Neural crest cell (in vitro differentiated cells): ENCODE results near the gene CEP44. TPM values are rescaled to one million over a fixed set of nuclear protein-coding genes. Genes with fewer than 3 reads are reported as not detected.

Experiments
- DNase-seq: peaks from one replicate; pipeline ENCODE4 v3.0.0; 2021; ENCODE audit warnings: low read depth, mixed read lengths, low spot score
- H3K27ac Mint-ChIP-seq: one replicate; pipeline ENCODE4 v1.8.0; 2021; ENCODE audit warnings: mild to moderate bottlenecking, mixed read lengths; ENCODE audit not compliant: unreplicated experiment
- H3K27me3 Mint-ChIP-seq: 2 replicates; pipeline ENCODE4 v1.8.0; 2021; ENCODE audit warnings: low read depth, mild to moderate bottlenecking, mixed read lengths
- H3K36me3 Mint-ChIP-seq: 2 replicates; pipeline ENCODE4 v1.8.0; 2021; ENCODE audit warnings: low read depth, mild to moderate bottlenecking, mixed read lengths
- H3K4me1 Mint-ChIP-seq: 2 replicates; pipeline ENCODE4 v1.8.0; 2021; ENCODE audit warnings: mixed read lengths
- H3K4me3 Mint-ChIP-seq: one replicate; pipeline ENCODE4 v1.8.0; 2021; ENCODE audit warnings: mild to moderate bottlenecking, mixed read lengths
- H3K9me3 Mint-ChIP-seq: 2 replicates; pipeline ENCODE4 v1.8.0; 2021; ENCODE audit warnings: mixed read lengths
- CTCF ChIP-seq: fragments of 200-600 bp; sonication (generic); conservative IDR thresholded peaks from 2 replicates; pipeline ENCODE4 v1.5.0; 2021; ENCODE audit warnings: antibody characterized with exemption, mild to moderate bottlenecking
- total RNA-seq: library from RNA; stranded (reverse); gene quantifications from 2 replicates; pipeline ENCODE4 v1.2.1, GENCODE V29; 2021

The CEP44 gene
- total RNA-seq, 1 donor from 2014 or later, result 19.8 TPM

- peaks cover 2% of the 10 kb centered on the region for H3K9me3 Mint-ChIP-seq
- no peak overlapping the region for H3K27ac Mint-ChIP-seq
- H3K36me3 Mint-ChIP-seq, result no peaks in the 10 kb centered on the region
- no peak for DNase-seq
- H3K27me3 Mint-ChIP-seq, result no peaks in the 10 kb centered on the region
- H3K4me3 Mint-ChIP-seq, result peak overlapping the region; percentile 31
- TF ChIP-seq CTCF, result no peak
- peaks cover 22% of the 10 kb centered on the region for H3K4me1 Mint-ChIP-seq
Observed at GRCh38 chr4:174279433-174280155, 4.1 kb upstream of the CEP44 start.

- Mint-ChIP-seq H3K27me3 (no peaks in the 10 kb centered on the region), H3K4me1 (peaks cover 34% of the 10 kb centered on the region), H3K36me3 (no peaks in the 10 kb centered on the region), H3K4me3 (peak overlapping the region; percentile 78), H3K27ac (no peak overlapping the region), H3K9me3 (peaks cover 2% of the 10 kb centered on the region)
- DNase-seq, result no peak
- no peak for TF ChIP-seq CTCF
Observed at GRCh38 chr4:174281182-174281737, 2.5 kb upstream of the CEP44 start.

- Mint-ChIP-seq H3K27ac (no peak overlapping the region), H3K4me3 (peak overlapping the region; percentile 100), H3K4me1 (peaks cover 34% of the 10 kb centered on the region), H3K36me3 (no peaks in the 10 kb centered on the region), H3K9me3 (peaks cover 2% of the 10 kb centered on the region), H3K27me3 (no peaks in the 10 kb centered on the region)
- no peak for DNase-seq
- no peak for TF ChIP-seq CTCF
Observed at GRCh38 chr4:174281901-174282300, 1.8 kb upstream of the CEP44 start.

- Mint-ChIP-seq H3K4me3 (peak overlapping the region; percentile 100), H3K27me3 (no peaks in the 10 kb centered on the region), H3K9me3 (peaks cover 2% of the 10 kb centered on the region), H3K36me3 (no peaks in the 10 kb centered on the region), H3K27ac (peak overlapping the region; percentile 100), H3K4me1 (peaks cover 34% of the 10 kb centered on the region)
- DNase-seq, result peak; percentile 52
- no peak for TF ChIP-seq CTCF
Observed at GRCh38 chr4:174282836-174283506, 740 bp upstream of the CEP44 start.

- Mint-ChIP-seq H3K27ac (peak overlapping the region; percentile 100), H3K4me1 (peaks cover 34% of the 10 kb centered on the region), H3K36me3 (peaks cover 2% of the 10 kb centered on the region), H3K27me3 (no peaks in the 10 kb centered on the region), H3K9me3 (no peaks in the 10 kb centered on the region), H3K4me3 (peak overlapping the region; percentile 100)
- DNase-seq, result no peak
- TF ChIP-seq CTCF, result no peak
Observed at GRCh38 chr4:174284487-174284886, 776 bp downstream of the CEP44 start.
